H1 (cell line): ENCODE measurements around the gene CDK9. TPM values are rescaled to one million over a fixed set of nuclear protein-coding genes. Genes with fewer than 3 reads are reported as not detected.

ENCODE experiments used
- CTCF ChIA-PET: fragments of 300-600 bp; sonication (Branson Sonifier 250); formaldehyde crosslinking; loops from one replicate; lab custom pipeline; 2021; ENCODE audit not compliant: partially characterized antibody; lab: Charles Lee
- POLR2A ChIA-PET: fragments of 300-600 bp; sonication (Branson Sonifier 250); formaldehyde crosslinking; loops from one replicate; lab custom pipeline; 2021; ENCODE audit warnings: inconsistent platforms; ENCODE audit not compliant: partially characterized antibody; lab: Charles Lee
- DNase-seq, 2 experiments: peaks; one replicate each; pipeline versions ENCODE4 v3.0.0 to v3.0.0-alpha.2; 2010 to 2022; ENCODE audit warnings: low spot score in 2 of 2, low read depth in 1 of 2, mixed read lengths in 1 of 2
- FAIRE-seq: peaks from 2 replicates; lab custom pipeline; 2011; peaks lifted over from hg19 to GRCh38; lab: Jason Lieb, UNC
- H2AFZ ChIP-seq: 2 replicates; pipeline ENCODE4 v1.8.1; 2012; ENCODE audit warnings: low read length, inconsistent platforms
- H2AK5ac ChIP-seq: 2 replicates; pipeline ENCODE4 v1.6.1; 2013; ENCODE audit warnings: low read depth, low read length
- H2BK120ac ChIP-seq: replicated peaks from 2 replicates; pipeline ENCODE3; 2013; ENCODE audit warnings: low read depth, low read length, inconsistent platforms
- H2BK12ac ChIP-seq: 2 replicates; pipeline ENCODE4 v1.6.1; 2013; ENCODE audit warnings: low read depth, low read length
- H2BK15ac ChIP-seq: 2 replicates; pipeline ENCODE4 v1.6.1; 2013; ENCODE audit warnings: low read length
- H2BK20ac ChIP-seq: 2 replicates; pipeline ENCODE4 v1.6.1; 2013; ENCODE audit warnings: low read length
- H2BK5ac ChIP-seq: 2 replicates; pipeline ENCODE4 v1.6.1; 2013; ENCODE audit warnings: low read depth, low read length
- H3K14ac ChIP-seq: 2 replicates; pipeline ENCODE4 v1.6.1; 2013; ENCODE audit warnings: inconsistent platforms; ENCODE audit not compliant: insufficient read length
- H3K18ac ChIP-seq: 2 replicates; pipeline ENCODE4 v1.6.1; 2013; ENCODE audit warnings: low read length; ENCODE audit errors: extremely low read depth
- H3K23ac ChIP-seq: 2 replicates; pipeline ENCODE4 v1.6.1; 2013; ENCODE audit warnings: inconsistent platforms; ENCODE audit not compliant: insufficient read length
- H3K23me2 ChIP-seq: 2 replicates; pipeline ENCODE4 v1.6.1; 2013; ENCODE audit warnings: low read depth, low read length
- H3K27ac ChIP-seq: 2 replicates; pipeline ENCODE4 v1.6.1; 2011; ENCODE audit warnings: low read depth, low read length, inconsistent platforms
- H3K27me3 ChIP-seq, 4 experiments: replicated peaks in 1 of 4; 1 replicate in 1 of 4; 2 replicates in 3 of 4; pipeline versions ENCODE4 v1.6.1 to v1.8.1; 2011 to 2013; ENCODE audit warnings: low read length in 3 of 4, mild to moderate bottlenecking in 3 of 4, inconsistent platforms in 2 of 4, mixed read lengths in 2 of 4, moderate library complexity in 1 of 4; ENCODE audit not compliant: control insufficient read depth in 3 of 4, insufficient read depth in 3 of 4; ENCODE audit errors: extremely low read depth in 1 of 4
- H3K36me3 ChIP-seq, 4 experiments: 2 replicates each; pipeline versions ENCODE4 v1.6.1 to v1.8.1; 2011 to 2013; ENCODE audit warnings: mild to moderate bottlenecking in 4 of 4, low read length in 3 of 4, moderate library complexity in 2 of 4, control low read depth in 1 of 4, inconsistent platforms in 1 of 4; ENCODE audit not compliant: insufficient read depth in 4 of 4, control insufficient read depth in 2 of 4
- H3K4ac ChIP-seq: replicated peaks from 2 replicates; pipeline ENCODE3; 2013; ENCODE audit warnings: low read length, low read depth, mixed read lengths, inconsistent platforms; ENCODE audit not compliant: insufficient read length
- H3K4me1 ChIP-seq, 4 experiments: replicated peaks in 1 of 4; 1 replicate in 1 of 4; 2 replicates in 3 of 4; pipeline versions ENCODE4 v1.6.1 to v1.8.1; 2011 to 2013; ENCODE audit warnings: low read length in 3 of 4, inconsistent platforms in 2 of 4, mixed read lengths in 1 of 4; ENCODE audit not compliant: insufficient read depth in 4 of 4, control insufficient read depth in 3 of 4
- H3K4me2 ChIP-seq, 2 experiments: 2 replicates each; pipeline versions ENCODE4 v1.6.1 to v1.8.1; 2011 to 2013; ENCODE audit warnings: low read depth in 2 of 2, low read length in 2 of 2, control low read depth in 1 of 2, inconsistent platforms in 1 of 2, mild to moderate bottlenecking in 1 of 2; ENCODE audit not compliant: insufficient read depth in 1 of 2
- H3K4me3 ChIP-seq, 4 experiments: fragments of 200-600, 300-600 bp in 1 of 4; sonication (generic), shearing (Covaris generic), sonication (Bioruptor Twin) in 1 of 4; 2 replicates each; pipeline versions ENCODE4 v1.5.1 to v1.8.1; 2011 to 2016; ENCODE audit warnings: low read length in 4 of 4, low read depth in 3 of 4, control low read depth in 2 of 4, inconsistent platforms in 2 of 4, mild to moderate bottlenecking in 2 of 4, mixed read lengths in 1 of 4, moderate library complexity in 1 of 4; ENCODE audit not compliant: insufficient read depth in 2 of 4; ENCODE audit errors: extremely low read depth in 1 of 4
- H3K56ac ChIP-seq: replicated peaks from 2 replicates; pipeline ENCODE3; 2013; ENCODE audit warnings: low read depth, mild to moderate bottlenecking, mixed read lengths, low read length, inconsistent platforms; ENCODE audit not compliant: insufficient read length
- H3K79me1 ChIP-seq: 2 replicates; pipeline ENCODE4 v1.6.1; 2013; ENCODE audit warnings: low read depth, low read length, control low read depth
- H3K79me2 ChIP-seq, 2 experiments: 2 replicates each; pipeline versions ENCODE4 v1.6.1 to v1.8.1; 2012 to 2013; ENCODE audit warnings: low read length in 2 of 2, mild to moderate bottlenecking in 2 of 2, inconsistent platforms in 1 of 2; ENCODE audit not compliant: insufficient read depth in 2 of 2, control insufficient read depth in 1 of 2
- H3K9ac ChIP-seq, 4 experiments: replicated peaks in 1 of 4; 1 replicate in 1 of 4; 2 replicates in 3 of 4; pipeline versions ENCODE4 v1.6.1 to v1.8.1; 2011 to 2013; ENCODE audit warnings: low read depth in 3 of 4, low read length in 3 of 4, control low read depth in 2 of 4, mild to moderate bottlenecking in 2 of 4, moderate library complexity in 2 of 4, inconsistent platforms in 1 of 4; ENCODE audit errors: extremely low read depth in 1 of 4
- H3K9me3 ChIP-seq, 2 experiments: 2 replicates each; pipeline versions ENCODE4 v1.6.1 to v1.8.1; 2012 to 2013; ENCODE audit warnings: mild to moderate bottlenecking in 2 of 2, moderate library complexity in 2 of 2, control low read depth in 1 of 2, inconsistent platforms in 1 of 2, low read depth in 1 of 2, low read length in 1 of 2, mixed read lengths in 1 of 2; ENCODE audit not compliant: insufficient read depth in 2 of 2
- H4K20me1 ChIP-seq, 2 experiments: replicated peaks in 1 of 2; 2 replicates each; pipeline versions ENCODE3 to v1.8.1; 2011 to 2013; ENCODE audit warnings: inconsistent platforms in 2 of 2, low read length in 2 of 2, mild to moderate bottlenecking in 1 of 2; ENCODE audit not compliant: insufficient read depth in 2 of 2, control insufficient read depth in 1 of 2
- H4K5ac ChIP-seq: 2 replicates; pipeline ENCODE4 v1.6.1; 2013; ENCODE audit warnings: low read length, low read depth, mixed read lengths, inconsistent platforms; ENCODE audit not compliant: insufficient read length
- H4K8ac ChIP-seq: 2 replicates; pipeline ENCODE4 v1.8.0; 2013; ENCODE audit warnings: mild to moderate bottlenecking, moderate library complexity, low read length, inconsistent platforms; ENCODE audit not compliant: insufficient read depth; ENCODE audit errors: extremely low read depth
- H4K91ac ChIP-seq: replicated peaks from 2 replicates; pipeline ENCODE3; 2013; ENCODE audit warnings: low read length, mixed read lengths, inconsistent platforms; ENCODE audit not compliant: insufficient read length
- SRF ChIP-seq: IDR thresholded peaks from 2 replicates; pipeline ENCODE4 v1.6.1; 2011; ENCODE audit warnings: mild to moderate bottlenecking, low read depth, low read length, moderate library complexity
- WGBS, 2 experiments: shearing (Covaris generic) in 1 of 2; methylation state at CpG; one replicate each; pipeline versions ENCODE4 v1.1.6 to v1.1.7; 2013 to 2015; ENCODE audit warnings: low lambda C conversion rate in 2 of 2, mixed read lengths in 2 of 2, inconsistent platforms in 1 of 2, low coverage in 1 of 2, missing lambda C conversion rate in 1 of 2; ENCODE audit not compliant: insufficient replicate concordance in 2 of 2, insufficient coverage in 1 of 2, insufficient read length in 1 of 2; ENCODE audit errors: extremely low coverage in 1 of 2, missing lambda C conversion rate in 1 of 2; 5-methylcytosine and 5-hydroxymethylcytosine counted together
- polyA plus RNA-seq, 7 experiments: library from polyadenylated mRNA; depleted of rRNA in 3 of 7; stranded (reverse) in 5 of 7; unstranded in 2 of 7; fragments of >200 nt in 5 of 7; fragments of 200-250 nt in 2 of 7; gene quantifications; 1 replicate in 5 of 7; 2 replicates in 1 of 7; 4 replicates in 1 of 7; pipeline versions ENCODE4 v1.2.1 to v1.2.3, GENCODE V29; 2011 to 2013; ENCODE audit warnings: missing spikeins in 2 of 7, mixed read lengths in 2 of 7
- total RNA-seq: library from RNA; stranded (reverse); fragmentation: NEBNext Ultra II Directional; extraction: Animal tissue kit (Norgen Biotek cat#: 25700); gene quantifications from 2 replicates; pipeline ENCODE4 v1.2.1, GENCODE V29; 2021

The CDK9 gene
- total and polyA plus RNA-seq, 2 of the 8 experiments (the other 6 are each of a cell fraction or from before 2014, with no cell fraction given), result 69.1 to 87.5 TPM

- Histone ChIP-seq H2BK120ac (no peak overlapping the region), H2BK5ac (no peak overlapping the region), H3K9me3 (no peaks in the 10 kb centered on the region), H2BK15ac (no peak overlapping the region), H3K9ac (no peak overlapping the region), H3K79me2 (no peaks in the 10 kb centered on the region), H3K4me1 (peaks cover 0 to 16% (median 13%) of the 10 kb centered on the region in 4 experiments; a peak in 6 of 7 replicates), H3K18ac (no peak overlapping the region), H2AK5ac (no peak overlapping the region), H3K23ac (no peak overlapping the region), H3K27ac (no peak overlapping the region), H3K79me1 (no peaks in the 10 kb centered on the region), H3K4me2 (no peak overlapping the region), H3K27me3 (peaks cover 0 to 4% (median 3%) of the 10 kb centered on the region in 4 experiments; a peak in 5 of 7 replicates), H3K14ac (no peak overlapping the region), H3K23me2 (no peaks in the 10 kb centered on the region), H2BK12ac (no peak overlapping the region), H3K4me3 (no peak overlapping the region), H4K8ac (no peak overlapping the region), H2AFZ (no peak overlapping the region), H3K4ac (no peak overlapping the region), H3K56ac (no peak overlapping the region), H4K91ac (no peak overlapping the region), H3K36me3 (no peaks in the 10 kb centered on the region), H2BK20ac (no peak overlapping the region), H4K5ac (no peak overlapping the region), H4K20me1 (no peaks in the 10 kb centered on the region)
- ChIA-PET CTCF (interaction anchor here (0.6 to 14.6 kb wide), 7 partner anchors 9 to 1404 kb away, joined by 3 to 227 read pairs (median 3); partner anchors contain the start of genes CDK9 and SH2D3C), POLR2A (interaction anchor here (1.2 kb wide), 1 partner anchor 20 kb away, joined by 3 read pairs; no protein-coding TSS in a partner anchor)
- no peak for DNase-seq
- FAIRE-seq, result no peak
- WGBS, 2 experiments, result 79% methylated on average over 5 of the region's 5 CpGs; no CpG with 5 or more reads in 1 of the 2 experiments
- no peak for TF ChIP-seq SRF
Observed at GRCh38 chr9:127761061-127761460, 24.8 kb upstream of the CDK9 start.
